H1 (cell line): ENCODE data around the gene PLB1. TPM values are rescaled to one million over a fixed set of nuclear protein-coding genes. Genes with fewer than 3 reads are reported as not detected.

Experiments
- CTCF ChIA-PET: fragments of 300-600 bp; sonication (Branson Sonifier 250); formaldehyde crosslinking; loops from one replicate; lab custom pipeline; 2021; ENCODE audit not compliant: partially characterized antibody; lab: Charles Lee
- POLR2A ChIA-PET: fragments of 300-600 bp; sonication (Branson Sonifier 250); formaldehyde crosslinking; loops from one replicate; lab custom pipeline; 2021; ENCODE audit warnings: inconsistent platforms; ENCODE audit not compliant: partially characterized antibody; lab: Charles Lee
- DNase-seq, 2 experiments: peaks; one replicate each; pipeline versions ENCODE4 v3.0.0 to v3.0.0-alpha.2; 2010 to 2022; ENCODE audit warnings: low spot score in 2 of 2, low read depth in 1 of 2, mixed read lengths in 1 of 2
- FAIRE-seq: peaks from 2 replicates; lab custom pipeline; 2011; peaks lifted over from hg19 to GRCh38; lab: Jason Lieb, UNC
- H2AFZ ChIP-seq: 2 replicates; pipeline ENCODE4 v1.8.1; 2012; ENCODE audit warnings: low read length, inconsistent platforms
- H2AK5ac ChIP-seq: 2 replicates; pipeline ENCODE4 v1.6.1; 2013; ENCODE audit warnings: low read depth, low read length
- H2BK120ac ChIP-seq: replicated peaks from 2 replicates; pipeline ENCODE3; 2013; ENCODE audit warnings: low read depth, low read length, inconsistent platforms
- H2BK12ac ChIP-seq: 2 replicates; pipeline ENCODE4 v1.6.1; 2013; ENCODE audit warnings: low read depth, low read length
- H2BK15ac ChIP-seq: 2 replicates; pipeline ENCODE4 v1.6.1; 2013; ENCODE audit warnings: low read length
- H2BK20ac ChIP-seq: 2 replicates; pipeline ENCODE4 v1.6.1; 2013; ENCODE audit warnings: low read length
- H2BK5ac ChIP-seq: 2 replicates; pipeline ENCODE4 v1.6.1; 2013; ENCODE audit warnings: low read depth, low read length
- H3K14ac ChIP-seq: 2 replicates; pipeline ENCODE4 v1.6.1; 2013; ENCODE audit warnings: inconsistent platforms; ENCODE audit not compliant: insufficient read length
- H3K18ac ChIP-seq: 2 replicates; pipeline ENCODE4 v1.6.1; 2013; ENCODE audit warnings: low read length; ENCODE audit errors: extremely low read depth
- H3K23ac ChIP-seq: 2 replicates; pipeline ENCODE4 v1.6.1; 2013; ENCODE audit warnings: inconsistent platforms; ENCODE audit not compliant: insufficient read length
- H3K23me2 ChIP-seq: 2 replicates; pipeline ENCODE4 v1.6.1; 2013; ENCODE audit warnings: low read depth, low read length
- H3K27ac ChIP-seq: 2 replicates; pipeline ENCODE4 v1.6.1; 2011; ENCODE audit warnings: low read depth, low read length, inconsistent platforms
- H3K27me3 ChIP-seq, 4 experiments: replicated peaks in 1 of 4; 1 replicate in 1 of 4; 2 replicates in 3 of 4; pipeline versions ENCODE4 v1.6.1 to v1.8.1; 2011 to 2013; ENCODE audit warnings: low read length in 3 of 4, mild to moderate bottlenecking in 3 of 4, inconsistent platforms in 2 of 4, mixed read lengths in 2 of 4, moderate library complexity in 1 of 4; ENCODE audit not compliant: control insufficient read depth in 3 of 4, insufficient read depth in 3 of 4; ENCODE audit errors: extremely low read depth in 1 of 4
- H3K36me3 ChIP-seq, 4 experiments: 2 replicates each; pipeline versions ENCODE4 v1.6.1 to v1.8.1; 2011 to 2013; ENCODE audit warnings: mild to moderate bottlenecking in 4 of 4, low read length in 3 of 4, moderate library complexity in 2 of 4, control low read depth in 1 of 4, inconsistent platforms in 1 of 4; ENCODE audit not compliant: insufficient read depth in 4 of 4, control insufficient read depth in 2 of 4
- H3K4ac ChIP-seq: replicated peaks from 2 replicates; pipeline ENCODE3; 2013; ENCODE audit warnings: low read length, low read depth, mixed read lengths, inconsistent platforms; ENCODE audit not compliant: insufficient read length
- H3K4me1 ChIP-seq, 4 experiments: replicated peaks in 1 of 4; 1 replicate in 1 of 4; 2 replicates in 3 of 4; pipeline versions ENCODE4 v1.6.1 to v1.8.1; 2011 to 2013; ENCODE audit warnings: low read length in 3 of 4, inconsistent platforms in 2 of 4, mixed read lengths in 1 of 4; ENCODE audit not compliant: insufficient read depth in 4 of 4, control insufficient read depth in 3 of 4
- H3K4me2 ChIP-seq, 2 experiments: 2 replicates each; pipeline versions ENCODE4 v1.6.1 to v1.8.1; 2011 to 2013; ENCODE audit warnings: low read depth in 2 of 2, low read length in 2 of 2, control low read depth in 1 of 2, inconsistent platforms in 1 of 2, mild to moderate bottlenecking in 1 of 2; ENCODE audit not compliant: insufficient read depth in 1 of 2
- H3K4me3 ChIP-seq, 4 experiments: fragments of 200-600, 300-600 bp in 1 of 4; sonication (generic), shearing (Covaris generic), sonication (Bioruptor Twin) in 1 of 4; 2 replicates each; pipeline versions ENCODE4 v1.5.1 to v1.8.1; 2011 to 2016; ENCODE audit warnings: low read length in 4 of 4, low read depth in 3 of 4, control low read depth in 2 of 4, inconsistent platforms in 2 of 4, mild to moderate bottlenecking in 2 of 4, mixed read lengths in 1 of 4, moderate library complexity in 1 of 4; ENCODE audit not compliant: insufficient read depth in 2 of 4; ENCODE audit errors: extremely low read depth in 1 of 4
- H3K56ac ChIP-seq: replicated peaks from 2 replicates; pipeline ENCODE3; 2013; ENCODE audit warnings: low read depth, mild to moderate bottlenecking, mixed read lengths, low read length, inconsistent platforms; ENCODE audit not compliant: insufficient read length
- H3K79me1 ChIP-seq: 2 replicates; pipeline ENCODE4 v1.6.1; 2013; ENCODE audit warnings: low read depth, low read length, control low read depth
- H3K79me2 ChIP-seq, 2 experiments: 2 replicates each; pipeline versions ENCODE4 v1.6.1 to v1.8.1; 2012 to 2013; ENCODE audit warnings: low read length in 2 of 2, mild to moderate bottlenecking in 2 of 2, inconsistent platforms in 1 of 2; ENCODE audit not compliant: insufficient read depth in 2 of 2, control insufficient read depth in 1 of 2
- H3K9ac ChIP-seq, 4 experiments: replicated peaks in 1 of 4; 1 replicate in 1 of 4; 2 replicates in 3 of 4; pipeline versions ENCODE4 v1.6.1 to v1.8.1; 2011 to 2013; ENCODE audit warnings: low read depth in 3 of 4, low read length in 3 of 4, control low read depth in 2 of 4, mild to moderate bottlenecking in 2 of 4, moderate library complexity in 2 of 4, inconsistent platforms in 1 of 4; ENCODE audit errors: extremely low read depth in 1 of 4
- H3K9me3 ChIP-seq, 2 experiments: 2 replicates each; pipeline versions ENCODE4 v1.6.1 to v1.8.1; 2012 to 2013; ENCODE audit warnings: mild to moderate bottlenecking in 2 of 2, moderate library complexity in 2 of 2, control low read depth in 1 of 2, inconsistent platforms in 1 of 2, low read depth in 1 of 2, low read length in 1 of 2, mixed read lengths in 1 of 2; ENCODE audit not compliant: insufficient read depth in 2 of 2
- H4K20me1 ChIP-seq, 2 experiments: replicated peaks in 1 of 2; 2 replicates each; pipeline versions ENCODE3 to v1.8.1; 2011 to 2013; ENCODE audit warnings: inconsistent platforms in 2 of 2, low read length in 2 of 2, mild to moderate bottlenecking in 1 of 2; ENCODE audit not compliant: insufficient read depth in 2 of 2, control insufficient read depth in 1 of 2
- H4K5ac ChIP-seq: 2 replicates; pipeline ENCODE4 v1.6.1; 2013; ENCODE audit warnings: low read length, low read depth, mixed read lengths, inconsistent platforms; ENCODE audit not compliant: insufficient read length
- H4K8ac ChIP-seq: 2 replicates; pipeline ENCODE4 v1.8.0; 2013; ENCODE audit warnings: mild to moderate bottlenecking, moderate library complexity, low read length, inconsistent platforms; ENCODE audit not compliant: insufficient read depth; ENCODE audit errors: extremely low read depth
- H4K91ac ChIP-seq: replicated peaks from 2 replicates; pipeline ENCODE3; 2013; ENCODE audit warnings: low read length, mixed read lengths, inconsistent platforms; ENCODE audit not compliant: insufficient read length
- POU5F1 ChIP-seq: IDR thresholded peaks from 2 replicates; pipeline ENCODE4 v1.6.1; 2011; ENCODE audit warnings: low read depth, mild to moderate bottlenecking, low read length, moderate library complexity
- ZNF274 ChIP-seq: IDR thresholded peaks from 2 replicates; pipeline ENCODE4 v1.7.0; 2012; ENCODE audit warnings: low read length, borderline replicate concordance; ENCODE audit errors: extremely low read depth
- WGBS, 2 experiments: shearing (Covaris generic) in 1 of 2; methylation state at CpG; one replicate each; pipeline versions ENCODE4 v1.1.6 to v1.1.7; 2013 to 2015; ENCODE audit warnings: low lambda C conversion rate in 2 of 2, mixed read lengths in 2 of 2, inconsistent platforms in 1 of 2, low coverage in 1 of 2, missing lambda C conversion rate in 1 of 2; ENCODE audit not compliant: insufficient replicate concordance in 2 of 2, insufficient coverage in 1 of 2, insufficient read length in 1 of 2; ENCODE audit errors: extremely low coverage in 1 of 2, missing lambda C conversion rate in 1 of 2; 5-methylcytosine and 5-hydroxymethylcytosine counted together
- polyA plus RNA-seq, 7 experiments: library from polyadenylated mRNA; depleted of rRNA in 3 of 7; stranded (reverse) in 5 of 7; unstranded in 2 of 7; fragments of >200 nt in 5 of 7; fragments of 200-250 nt in 2 of 7; gene quantifications; 1 replicate in 5 of 7; 2 replicates in 1 of 7; 4 replicates in 1 of 7; pipeline versions ENCODE4 v1.2.1 to v1.2.3, GENCODE V29; 2011 to 2013; ENCODE audit warnings: missing spikeins in 2 of 7, mixed read lengths in 2 of 7
- total RNA-seq: library from RNA; stranded (reverse); fragmentation: NEBNext Ultra II Directional; extraction: Animal tissue kit (Norgen Biotek cat#: 25700); gene quantifications from 2 replicates; pipeline ENCODE4 v1.2.1, GENCODE V29; 2021

The PLB1 gene
- total and polyA plus RNA-seq, 2 of the 8 experiments (the other 6 are each of a cell fraction or from before 2014, with no cell fraction given): 0.20 to 0.36 TPM

DNA sequence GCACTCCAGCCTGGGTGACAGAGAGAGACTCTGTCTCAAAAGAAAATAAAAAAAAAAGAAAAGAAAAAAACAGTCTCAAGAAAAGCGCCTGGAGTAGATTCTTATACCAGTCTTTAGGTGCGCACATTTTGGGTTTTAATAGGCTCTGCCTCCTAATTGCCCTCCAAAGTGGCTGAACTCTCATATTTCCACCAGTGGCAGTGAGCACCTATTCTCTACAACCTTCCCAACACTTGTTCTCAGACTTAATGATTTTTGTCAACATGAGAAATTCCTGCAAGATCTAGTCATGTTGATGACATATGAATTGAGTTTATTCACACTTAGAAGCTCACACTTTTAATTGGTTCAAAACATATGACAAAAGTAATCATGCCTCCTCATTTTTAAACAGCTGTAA is 39.0 kb downstream of the PLB1 start:
- Histone ChIP-seq H2AFZ (no peak overlapping the region), H3K4ac (no peak overlapping the region), H2BK20ac (no peak overlapping the region), H3K4me2 (no peak overlapping the region), H3K14ac (no peak overlapping the region), H3K4me1 (no peaks in the 10 kb centered on the region), H2BK12ac (no peak overlapping the region), H3K27me3 (no peaks in the 10 kb centered on the region; a peak in 1 of 7 replicates), H3K27ac (no peak overlapping the region), H4K20me1 (no peaks in the 10 kb centered on the region), H3K23me2 (no peaks in the 10 kb centered on the region), H4K91ac (no peak overlapping the region), H3K79me1 (no peaks in the 10 kb centered on the region), H3K36me3 (no peaks in the 10 kb centered on the region), H2BK5ac (no peak overlapping the region), H3K23ac (no peak overlapping the region), H2BK15ac (no peak overlapping the region), H3K79me2 (no peaks in the 10 kb centered on the region)
- CTCF ChIA-PET: interaction anchor here (0.7 to 1.8 kb wide), 3 partner anchors 9 to 781 kb away, joined by 3 to 5 read pairs (median 3); no protein-coding TSS in a partner anchor
- WGBS, 2 experiments: 100% methylated on average over 2 of the region's 2 CpGs; no CpG with 5 or more reads in 1 of the 2 experiments
- no peak for FAIRE-seq
- TF ChIP-seq ZNF274: no peak
- no peak for TF ChIP-seq POU5F1
- TF ChIP-seq, all 59 proteins: peak for 0
- H3K4me3 ChIP-seq: no peak overlapping the region
- H3K9me3 ChIP-seq: no peaks in the 10 kb centered on the region
- H4K5ac ChIP-seq: no peak overlapping the region
- no peak overlapping the region for H4K8ac ChIP-seq
- no peak overlapping the region for H3K9ac ChIP-seq
- H2AK5ac ChIP-seq: no peak overlapping the region
- POLR2A ChIA-PET: no interaction called here
- H2BK120ac ChIP-seq: no peak overlapping the region
- no peak for DNase-seq
- H3K56ac ChIP-seq: no peak overlapping the region
- H3K18ac ChIP-seq: no peak overlapping the region
